ENCODE data around the gene TESK2.

Gene TESK2

DNA sequence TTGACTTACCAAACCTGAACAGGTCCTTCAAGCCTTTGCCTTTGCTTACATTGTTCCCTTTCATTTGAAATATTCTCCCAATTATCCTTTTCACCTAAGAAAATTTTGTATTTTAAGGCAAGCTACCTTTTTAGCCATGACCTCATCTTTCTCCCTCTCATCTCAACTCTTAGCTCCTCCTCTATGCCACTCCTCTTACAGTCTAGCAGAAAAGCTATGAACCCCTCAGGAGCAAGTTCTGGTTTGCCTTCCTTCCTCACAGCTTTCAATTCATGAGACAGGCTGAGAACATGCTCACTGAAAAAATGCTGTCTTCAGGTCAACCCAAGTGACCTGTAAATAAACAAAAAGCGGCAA, 142.4 kb downstream of the TESK2 start:
- Mint-ChIP-seq H3K36me3 (peaks cover 6% of the 10 kb centered on the region), H3K4me1 (no peaks in the 10 kb centered on the region), H3K4me3 (no peak overlapping the region), H3K27ac (peak overlapping the region; percentile 14), H3K9me3 (no peaks in the 10 kb centered on the region), H3K27me3 (no peaks in the 10 kb centered on the region)
- DNase-seq (ENCODE audit: low spot score in 2 of 2) (no peak), ATAC-seq (ENCODE audit: low read depth) (no peak)

DNA sequence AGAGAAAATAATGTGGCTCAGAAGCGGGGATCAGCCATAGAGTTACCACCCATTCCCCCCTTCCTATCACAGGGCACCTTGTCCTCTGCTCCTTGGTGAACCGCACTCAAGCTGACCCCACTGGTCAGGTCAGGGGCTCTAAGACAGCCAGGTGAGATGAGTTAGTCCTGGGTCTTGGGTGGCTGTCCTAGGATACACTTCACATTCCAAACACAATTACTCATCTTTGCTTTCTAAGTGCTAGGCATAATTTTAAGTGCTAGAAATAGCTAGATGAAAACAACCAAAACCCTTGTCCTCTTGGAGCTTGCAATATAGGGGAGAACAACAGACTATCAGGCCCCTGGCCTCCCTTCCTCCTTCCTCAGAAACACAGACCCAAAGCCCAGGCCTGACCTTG, 142.9 kb downstream of the TESK2 start:
- no peak overlapping the region for H3K27ac Mint-ChIP-seq

DNA sequence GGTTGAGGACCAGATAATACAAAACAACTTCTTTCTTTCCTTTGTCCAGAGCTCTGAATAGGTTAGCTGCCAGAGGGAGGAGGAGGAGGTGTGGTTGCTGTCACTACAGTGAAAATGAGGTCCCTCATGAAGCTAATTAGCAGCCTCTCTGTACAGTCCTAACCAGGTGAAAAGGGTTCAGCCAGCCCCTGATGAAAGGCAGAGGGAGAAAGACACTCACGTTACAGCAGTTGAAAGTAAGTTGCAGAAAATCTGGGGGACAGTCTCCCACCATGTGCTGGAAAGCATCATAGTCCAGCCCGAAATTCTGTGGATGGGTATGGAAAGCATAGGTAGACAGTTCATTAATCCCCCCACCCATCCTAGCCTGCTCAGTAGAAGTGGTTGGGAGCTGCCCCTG, 144.5 kb downstream of the TESK2 start:
- ATAC-seq (ENCODE audit: low read depth) (no peak), DNase-seq (ENCODE audit: low spot score in 2 of 2) (no peak)
- Mint-ChIP-seq H3K36me3 (peaks cover 12% of the 10 kb centered on the region), H3K27me3 (no peaks in the 10 kb centered on the region), H3K4me3 (no peak overlapping the region), H3K4me1 (peaks cover 7% of the 10 kb centered on the region), H3K9me3 (no peaks in the 10 kb centered on the region), H3K27ac (no peak overlapping the region)

More for the DNA sequence above, 142.9 kb downstream of the TESK2 start:
- no peak for ATAC-seq (ENCODE audit: low read depth)
- no peak for DNase-seq (ENCODE audit: low spot score in 2 of 2)
- H3K27me3 Mint-ChIP-seq, result no peaks in the 10 kb centered on the region
- H3K36me3 Mint-ChIP-seq, result peaks cover 7% of the 10 kb centered on the region
- no peaks in the 10 kb centered on the region for H3K4me1 Mint-ChIP-seq
- no peak overlapping the region for H3K4me3 Mint-ChIP-seq
- H3K9me3 Mint-ChIP-seq, result no peaks in the 10 kb centered on the region

DNA sequence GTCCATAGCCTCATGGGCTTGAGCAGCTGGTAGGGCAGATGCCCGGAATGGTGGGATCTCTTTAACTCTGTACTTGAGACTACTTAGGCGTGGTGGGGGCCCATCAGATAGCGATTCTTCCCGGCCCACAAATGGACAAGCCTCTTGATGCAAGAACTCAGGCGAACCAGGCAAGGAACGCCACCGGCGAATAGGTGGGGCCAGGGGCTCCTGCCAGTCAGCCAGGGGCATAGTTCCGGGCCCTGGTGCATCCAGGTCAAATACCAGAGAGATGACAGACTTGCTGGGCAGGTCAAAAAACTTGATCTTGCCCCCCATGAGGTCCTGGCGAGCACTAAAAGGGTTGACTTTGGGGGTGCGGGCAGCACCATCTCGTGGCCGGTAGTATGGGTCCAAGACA, 145.9 kb downstream of the TESK2 start:
- H3K27ac Mint-ChIP-seq, result peak overlapping the region; percentile 23
- H3K36me3 Mint-ChIP-seq, result peaks cover 12% of the 10 kb centered on the region
- no peaks in the 10 kb centered on the region for H3K9me3 Mint-ChIP-seq
- peaks cover 17% of the 10 kb centered on the region for H3K4me1 Mint-ChIP-seq
- DNase-seq (ENCODE audit: low spot score in 2 of 2) (no peak), ATAC-seq (ENCODE audit: low read depth) (no peak)
- no peaks in the 10 kb centered on the region for H3K27me3 Mint-ChIP-seq
- no peak overlapping the region for H3K4me3 Mint-ChIP-seq

DNA sequence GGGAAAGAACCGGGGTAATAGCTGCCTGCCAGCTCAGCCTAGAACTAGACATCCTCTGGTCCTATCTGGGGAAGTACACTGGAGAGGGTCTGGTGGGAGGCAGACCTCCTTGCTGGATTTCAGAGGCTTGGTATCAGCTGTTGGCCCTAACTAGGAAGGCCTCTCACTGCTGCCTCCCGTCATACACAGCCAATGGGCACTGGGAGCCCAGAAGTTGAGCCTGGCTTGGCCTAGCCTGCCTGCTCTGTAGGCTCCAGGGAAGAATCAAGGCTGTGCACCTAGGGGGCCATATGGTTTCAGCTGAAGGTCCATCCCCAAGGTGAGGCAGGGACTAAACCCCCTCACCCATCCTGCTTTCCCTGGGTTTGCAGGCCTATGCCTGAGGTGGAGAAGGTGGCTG, 146.5 kb downstream of the TESK2 start:
- no peak for DNase-seq (ENCODE audit: low spot score in 2 of 2)
- ATAC-seq (ENCODE audit: low read depth), result no peak

DNA sequence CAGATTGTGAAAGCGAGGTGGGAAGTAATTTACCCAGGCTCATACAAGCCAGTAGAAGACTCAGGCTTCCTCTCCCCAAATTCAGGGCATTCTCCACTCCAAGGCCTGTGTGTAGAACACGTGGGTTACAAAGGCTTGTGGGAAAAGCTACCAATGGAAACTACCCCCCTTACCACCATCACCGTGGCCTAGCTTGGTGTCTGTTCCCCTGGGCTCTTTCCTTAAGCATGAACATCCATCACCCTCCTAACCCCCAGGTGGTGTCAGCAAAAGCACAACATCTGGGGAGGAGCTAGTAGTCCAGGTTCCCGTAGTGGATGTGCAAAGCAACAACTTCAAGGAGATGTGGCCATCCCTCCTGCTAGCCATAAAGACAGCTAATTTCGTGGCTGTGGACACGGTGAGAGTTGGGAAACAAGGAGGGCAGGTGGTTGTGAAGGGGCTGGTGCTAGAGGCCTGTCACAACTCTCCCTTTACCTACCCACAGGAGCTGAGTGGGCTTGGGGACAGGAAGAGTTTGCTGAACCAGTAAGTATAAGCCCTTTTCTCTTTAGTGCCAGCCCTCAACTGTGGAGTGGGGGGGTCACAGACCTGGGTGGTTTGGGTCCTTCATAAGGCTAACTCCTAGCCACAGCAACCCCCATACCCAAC, 150.0 kb downstream of the TESK2 start:
- peak overlapping the region; percentile 100 for H3K4me3 Mint-ChIP-seq
- DNase-seq (ENCODE audit: low spot score in 2 of 2), result no peak

More for the DNA sequence above, 146.5 kb downstream of the TESK2 start:
- no peaks in the 10 kb centered on the region for H3K27me3 Mint-ChIP-seq
- peaks cover 19% of the 10 kb centered on the region for H3K4me1 Mint-ChIP-seq
- no peak overlapping the region for H3K4me3 Mint-ChIP-seq
- peak overlapping the region; percentile 23 for H3K27ac Mint-ChIP-seq
- no peaks in the 10 kb centered on the region for H3K9me3 Mint-ChIP-seq
- peaks cover 12% of the 10 kb centered on the region for H3K36me3 Mint-ChIP-seq

DNA sequence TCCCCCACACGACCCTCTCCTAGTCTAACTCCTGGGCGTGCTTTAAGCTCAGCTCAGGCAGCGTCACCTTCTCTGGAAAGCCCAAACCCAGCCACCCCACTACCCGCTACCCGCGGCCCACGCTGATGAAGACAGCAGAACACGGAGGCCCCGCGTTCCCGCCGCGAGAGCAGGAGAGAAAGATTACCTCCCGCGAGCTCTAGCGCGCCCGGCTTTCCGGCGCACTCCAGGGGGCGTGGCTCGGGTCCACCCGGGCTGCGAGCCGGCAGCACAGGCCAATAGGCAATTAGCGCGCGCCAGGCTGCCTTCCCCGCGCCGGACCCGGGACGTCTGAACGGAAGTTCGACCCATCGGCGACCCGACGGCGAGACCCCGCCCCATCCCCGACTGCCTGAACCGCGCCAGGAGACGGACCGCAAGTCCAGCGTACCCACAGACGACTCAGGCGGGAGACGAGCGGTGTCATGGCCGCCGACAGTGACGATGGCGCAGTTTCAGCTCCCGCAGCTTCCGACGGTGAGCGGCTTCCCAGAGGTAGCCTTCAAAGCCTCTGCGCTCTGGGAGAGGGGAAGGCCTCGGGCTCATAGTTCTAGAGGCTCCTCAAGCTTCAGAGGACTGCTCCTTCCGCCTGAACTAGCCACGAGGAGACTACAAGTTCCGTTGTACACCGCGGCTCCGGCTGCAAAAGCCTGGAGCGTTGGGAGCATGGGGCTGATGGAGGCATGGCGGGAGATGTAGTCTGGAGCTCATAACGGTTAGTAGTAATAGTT, 151.0 kb downstream of the TESK2 start, which contains the start of the genes MUTYH and TOE1:
Gene MUTYH, minus strand, starts transcription at position 652 of the 770 bp plus-strand sequence. CDS start 5,935 bp downstream, outside the sequence.
Gene TOE1, plus strand, starts transcription at position 382 of the 770 bp plus-strand sequence. Its CDS starts 83 bp downstream, at position 465.
- peaks cover 6% of the 10 kb centered on the region for H3K36me3 Mint-ChIP-seq
- peaks cover 29% of the 10 kb centered on the region for H3K4me1 Mint-ChIP-seq
- peak within 1 kb of the TSS; percentile 100 for H3K4me3 Mint-ChIP-seq
- peak; percentile 81 to 87 for DNase-seq (ENCODE audit: low spot score in 2 of 2)
- peak; percentile 81 for ATAC-seq (ENCODE audit: low read depth)
- H3K27me3 Mint-ChIP-seq, result no peaks in the 10 kb centered on the region
- H3K9me3 Mint-ChIP-seq, result no peaks in the 10 kb centered on the region
- peak within 1 kb of the TSS; percentile 97 for H3K27ac Mint-ChIP-seq

More for the DNA sequence above, 150.0 kb downstream of the TESK2 start:
- Mint-ChIP-seq H3K4me1 (peaks cover 29% of the 10 kb centered on the region), H3K9me3 (no peaks in the 10 kb centered on the region), H3K27ac (peak overlapping the region; percentile 97), H3K27me3 (no peaks in the 10 kb centered on the region), H3K36me3 (peaks cover 8% of the 10 kb centered on the region)
- ATAC-seq (ENCODE audit: low read depth), result no peak

DNA sequence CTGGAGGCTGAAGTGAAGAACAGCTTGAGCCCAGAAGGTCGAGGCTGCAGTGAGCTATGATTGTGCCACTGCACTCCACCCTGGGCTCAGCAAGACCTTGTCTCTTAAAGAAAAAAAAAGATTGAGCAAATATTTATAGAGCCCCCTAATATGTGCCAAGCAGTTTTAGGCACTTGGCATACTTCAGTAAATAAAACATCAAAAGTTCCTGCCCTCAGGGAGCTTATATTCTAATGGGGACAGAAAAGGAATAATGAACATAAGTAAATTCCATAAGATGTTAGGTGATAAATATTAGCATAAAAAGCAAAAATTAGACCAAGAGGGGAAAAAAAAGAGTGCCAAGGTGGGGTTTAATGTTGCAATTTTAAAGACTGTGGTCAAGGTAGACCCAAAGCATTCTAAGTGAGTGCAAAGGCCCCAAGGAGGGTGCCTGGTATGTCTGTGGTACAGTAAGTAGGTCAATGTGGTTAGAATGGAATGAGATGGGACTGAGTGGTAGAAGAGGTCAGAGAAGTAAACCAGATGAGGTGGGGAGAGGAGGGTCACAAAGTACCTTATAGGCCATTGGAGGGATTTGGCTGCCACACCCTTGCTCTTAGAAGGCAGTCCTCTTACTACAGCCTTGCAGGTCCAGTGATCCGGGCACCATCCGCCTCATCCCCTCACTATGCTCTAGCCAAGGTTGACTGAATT, 153.2 kb downstream of the TESK2 start:
- Mint-ChIP-seq H3K27me3 (no peaks in the 10 kb centered on the region), H3K4me3 (no peak overlapping the region), H3K4me1 (peaks cover 37% of the 10 kb centered on the region), H3K36me3 (peaks cover 10% of the 10 kb centered on the region), H3K9me3 (no peaks in the 10 kb centered on the region), H3K27ac (no peak overlapping the region)
- DNase-seq (ENCODE audit: low spot score in 2 of 2) (no peak), ATAC-seq (ENCODE audit: low read depth) (no peak)

DNA sequence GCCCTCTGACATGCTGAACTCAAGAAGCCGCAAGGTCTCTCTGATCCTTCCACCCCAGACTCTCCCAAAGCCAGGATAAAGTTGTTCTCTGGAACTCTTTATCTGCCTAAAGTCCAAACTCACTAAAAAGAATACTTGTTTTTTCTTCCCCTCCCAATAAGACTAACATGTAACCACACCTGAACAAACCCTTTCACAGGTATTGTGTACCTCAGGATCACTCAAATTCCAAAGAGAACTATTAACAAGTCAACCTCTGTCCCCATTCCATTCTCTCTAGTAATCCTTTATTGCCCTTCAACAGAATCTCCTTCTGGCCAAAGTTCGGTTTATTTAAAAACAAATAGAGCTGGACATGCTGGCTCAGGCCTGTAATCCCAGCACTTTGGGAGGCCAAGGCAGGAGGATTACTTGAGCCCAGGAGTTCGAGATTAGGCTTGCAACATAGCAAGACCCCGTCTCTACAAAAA, 155.1 kb downstream of the TESK2 start:
- no peak overlapping the region for H3K27ac Mint-ChIP-seq
- DNase-seq (ENCODE audit: low spot score in 2 of 2) (no peak), ATAC-seq (ENCODE audit: low read depth) (no peak)
- no peaks in the 10 kb centered on the region for H3K27me3 Mint-ChIP-seq
- H3K4me3 Mint-ChIP-seq, result no peak overlapping the region
- H3K9me3 Mint-ChIP-seq, result no peaks in the 10 kb centered on the region
- H3K4me1 Mint-ChIP-seq, result peaks cover 26% of the 10 kb centered on the region
- H3K36me3 Mint-ChIP-seq, result peaks cover 6% of the 10 kb centered on the region

DNA sequence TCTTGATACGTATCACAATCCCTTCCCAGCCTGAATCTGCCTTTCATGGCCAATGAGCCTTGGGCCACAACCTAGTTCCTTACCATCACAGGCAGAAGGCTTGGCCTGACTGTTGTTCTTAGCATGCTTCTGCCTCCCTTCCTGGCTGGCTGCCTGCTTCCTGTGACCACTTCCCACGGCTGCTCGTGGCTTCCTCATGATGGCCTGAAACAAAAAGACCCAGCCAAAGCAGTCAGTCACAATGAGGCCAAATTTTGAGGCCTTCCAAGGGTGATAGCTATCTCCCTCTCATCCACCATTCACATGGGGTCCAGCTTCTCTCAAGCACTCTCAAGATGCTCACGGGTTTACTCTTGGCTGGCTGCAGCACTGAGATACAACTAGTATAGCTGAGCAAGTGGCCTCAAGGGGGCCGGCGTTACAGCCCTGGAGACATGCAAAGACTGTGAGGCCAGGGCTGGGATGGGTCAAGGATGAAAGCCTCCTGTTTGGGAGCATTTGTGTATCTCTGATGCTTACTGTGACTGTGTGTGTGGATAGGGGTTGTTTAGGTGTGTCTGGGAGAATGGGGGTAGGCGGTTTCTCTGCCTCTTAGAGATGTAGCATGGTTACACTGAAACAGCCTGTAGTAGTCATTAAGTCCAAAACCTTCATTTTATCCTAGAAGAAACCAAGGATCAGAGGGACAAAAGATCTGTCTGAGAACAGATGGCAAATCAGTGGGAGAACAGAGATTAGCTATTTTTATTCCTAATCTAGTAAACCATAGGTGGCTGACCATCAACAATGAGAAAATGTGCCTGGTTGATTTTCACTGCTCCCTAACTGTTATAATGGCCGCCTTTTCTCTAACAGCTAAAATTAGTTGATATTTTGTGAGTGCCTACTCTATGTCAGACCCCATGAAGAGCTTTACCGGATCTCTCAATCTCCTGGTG, 156.4 kb downstream of the TESK2 start:
- H3K4me3 Mint-ChIP-seq, result no peak overlapping the region
- no peak for ATAC-seq (ENCODE audit: low read depth)
- peaks cover 19% of the 10 kb centered on the region for H3K4me1 Mint-ChIP-seq
- H3K27me3 Mint-ChIP-seq, result no peaks in the 10 kb centered on the region
- H3K9me3 Mint-ChIP-seq, result no peaks in the 10 kb centered on the region
- no peak for DNase-seq (ENCODE audit: low spot score in 2 of 2)
- H3K36me3 Mint-ChIP-seq, result peaks cover 8% of the 10 kb centered on the region
- peak overlapping the region; percentile 13 for H3K27ac Mint-ChIP-seq

DNA sequence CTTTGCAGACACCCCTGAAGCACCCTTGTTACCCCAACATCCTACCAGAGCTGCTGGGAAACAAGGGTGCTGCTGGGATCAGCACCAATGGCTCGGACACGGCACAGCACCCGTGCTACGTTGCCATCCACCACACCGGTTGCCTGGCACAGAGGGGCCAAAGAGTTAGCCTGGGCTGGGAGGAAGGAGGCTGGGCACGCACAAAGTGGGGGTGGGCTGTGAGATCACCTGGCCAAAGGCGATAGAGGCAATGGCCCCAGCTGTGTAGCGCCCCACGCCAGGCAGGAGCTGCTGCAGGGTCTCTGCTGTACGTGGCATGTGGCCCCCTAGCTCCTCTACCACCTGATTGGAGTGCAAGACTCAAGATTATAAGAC, 158.6 kb downstream of the TESK2 start:
- H3K27me3 Mint-ChIP-seq, result no peaks in the 10 kb centered on the region
- no peak for DNase-seq (ENCODE audit: low spot score in 2 of 2)
- H3K27ac Mint-ChIP-seq, result no peak overlapping the region
- no peaks in the 10 kb centered on the region for H3K9me3 Mint-ChIP-seq
- no peak for ATAC-seq (ENCODE audit: low read depth)
- no peak overlapping the region for H3K4me3 Mint-ChIP-seq
- H3K4me1 Mint-ChIP-seq, result peaks cover 19% of the 10 kb centered on the region
- peaks cover 8% of the 10 kb centered on the region for H3K36me3 Mint-ChIP-seq

DNA sequence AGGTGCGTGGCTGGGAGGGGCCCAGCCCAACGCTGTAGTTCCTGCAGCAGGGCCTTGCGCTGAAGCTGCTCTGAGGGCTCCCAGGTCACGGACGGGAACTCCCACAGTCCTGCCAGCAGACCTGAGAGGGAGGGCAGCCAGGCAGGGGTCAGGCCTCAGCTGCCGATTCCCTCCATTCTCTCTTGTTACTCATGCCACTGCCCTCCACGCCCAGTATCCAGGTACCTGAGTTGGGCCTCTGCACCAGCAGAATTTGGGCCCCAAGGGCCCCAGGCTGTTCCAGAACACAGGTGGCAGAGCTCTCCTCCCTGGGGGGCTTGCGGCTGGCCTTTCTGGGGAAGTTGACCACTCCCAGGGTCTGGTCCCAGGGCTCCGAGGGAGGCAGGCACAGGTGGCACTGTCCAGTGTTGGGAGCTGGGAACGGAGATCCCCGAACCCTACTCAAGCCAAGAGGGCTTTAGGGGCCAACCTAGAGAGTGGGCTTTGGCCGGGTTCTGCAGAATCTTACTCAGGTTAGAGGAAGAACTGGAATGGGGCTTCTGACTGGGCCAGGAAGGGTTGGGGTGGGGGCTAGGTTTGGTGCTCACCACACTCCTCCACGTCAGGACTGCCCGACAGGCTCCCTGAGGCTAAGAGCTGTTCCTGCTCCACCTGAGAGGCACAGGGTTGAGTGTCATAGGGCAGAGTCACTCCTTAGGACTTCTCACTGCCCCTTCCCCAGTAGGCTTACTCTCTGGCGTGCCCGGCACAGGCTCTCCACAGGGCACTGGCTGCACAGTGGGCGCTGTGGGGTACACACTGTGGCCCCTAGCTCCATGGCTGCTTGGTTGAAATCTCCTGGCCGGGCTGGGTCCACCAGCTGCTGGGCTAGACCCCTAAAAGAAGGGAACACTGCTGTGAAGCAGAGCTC, 159.3 kb downstream of the TESK2 start:
- H3K27me3 Mint-ChIP-seq, result no peaks in the 10 kb centered on the region
- peaks cover 8% of the 10 kb centered on the region for H3K36me3 Mint-ChIP-seq
- H3K9me3 Mint-ChIP-seq, result no peaks in the 10 kb centered on the region
- no peak for DNase-seq (ENCODE audit: low spot score in 2 of 2)
- H3K27ac Mint-ChIP-seq, result no peak overlapping the region
- no peak for ATAC-seq (ENCODE audit: low read depth)
- H3K4me1 Mint-ChIP-seq, result peaks cover 19% of the 10 kb centered on the region
- H3K4me3 Mint-ChIP-seq, result no peak overlapping the region
